ENCODE measurements around the gene DNPH1. TPM values are rescaled to one million over a fixed set of nuclear protein-coding genes. Genes with fewer than 3 reads are reported as not detected.

Gene DNPH1
- total RNA-seq, 1 donor from 2014 or later, result 52.3 TPM

DNA sequence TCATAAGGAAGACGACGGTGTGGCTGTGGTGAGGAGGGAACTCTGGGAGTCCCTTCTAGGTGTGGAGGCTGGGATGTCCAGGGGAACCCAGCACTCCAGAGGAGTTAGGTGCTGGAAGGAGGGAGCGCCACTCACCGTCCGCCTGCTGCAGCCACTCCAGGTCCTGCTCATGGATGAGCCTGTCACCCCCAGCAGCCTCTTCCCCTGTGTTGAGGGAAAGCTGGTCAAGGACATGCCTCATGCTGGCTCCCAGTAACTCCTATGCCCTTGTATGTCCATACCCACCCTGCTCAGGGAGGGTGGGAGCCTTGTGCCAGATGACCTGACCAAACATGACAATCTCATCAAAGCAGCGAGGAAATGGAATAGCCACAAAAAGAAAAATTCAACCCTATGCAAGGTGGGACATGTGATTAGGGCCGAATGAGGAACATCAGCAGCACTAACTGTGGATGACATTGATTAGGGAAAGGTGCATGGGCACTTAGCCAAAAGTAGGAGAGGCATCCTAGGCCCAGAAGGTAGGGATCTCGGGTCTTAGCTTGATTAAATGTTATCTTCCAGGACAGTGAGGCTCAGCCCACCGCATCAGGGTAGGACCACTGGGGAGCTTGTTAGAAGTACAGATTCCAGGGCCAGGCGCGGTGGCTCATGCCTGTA lies 3.0 kb downstream of the DNPH1 start:
- TF ChIP-seq, protein P1, sequence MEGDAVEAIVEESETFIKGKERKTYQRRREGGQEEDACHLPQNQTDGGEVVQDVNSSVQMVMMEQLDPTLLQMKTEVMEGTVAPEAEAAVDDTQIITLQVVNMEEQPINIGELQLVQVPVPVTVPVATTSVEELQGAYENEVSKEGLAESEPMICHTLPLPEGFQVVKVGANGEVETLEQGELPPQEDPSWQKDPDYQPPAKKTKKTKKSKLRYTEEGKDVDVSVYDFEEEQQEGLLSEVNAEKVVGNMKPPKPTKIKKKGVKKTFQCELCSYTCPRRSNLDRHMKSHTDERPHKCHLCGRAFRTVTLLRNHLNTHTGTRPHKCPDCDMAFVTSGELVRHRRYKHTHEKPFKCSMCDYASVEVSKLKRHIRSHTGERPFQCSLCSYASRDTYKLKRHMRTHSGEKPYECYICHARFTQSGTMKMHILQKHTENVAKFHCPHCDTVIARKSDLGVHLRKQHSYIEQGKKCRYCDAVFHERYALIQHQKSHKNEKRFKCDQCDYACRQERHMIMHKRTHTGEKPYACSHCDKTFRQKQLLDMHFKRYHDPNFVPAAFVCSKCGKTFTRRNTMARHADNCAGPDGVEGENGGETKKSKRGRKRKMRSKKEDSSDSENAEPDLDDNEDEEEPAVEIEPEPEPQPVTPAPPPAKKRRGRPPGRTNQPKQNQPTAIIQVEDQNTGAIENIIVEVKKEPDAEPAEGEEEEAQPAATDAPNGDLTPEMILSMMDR (conservative IDR thresholded peaks at IDR 0.05), result no peak
- H3K27me3 Mint-ChIP-seq, result peaks cover 3% of the 10 kb centered on the region
- H3K4me3 Mint-ChIP-seq, result no peak overlapping the region
- H3K36me3 Mint-ChIP-seq, result peaks cover 7% of the 10 kb centered on the region
- no peak overlapping the region for H3K27ac Mint-ChIP-seq
- no peak for DNase-seq (ENCODE audit: extremely low spot score, unreplicated experiment)
- no peaks in the 10 kb centered on the region for H3K9me3 Mint-ChIP-seq
- peaks cover 4% of the 10 kb centered on the region for H3K4me1 Mint-ChIP-seq (ENCODE audit: unreplicated experiment)

DNA sequence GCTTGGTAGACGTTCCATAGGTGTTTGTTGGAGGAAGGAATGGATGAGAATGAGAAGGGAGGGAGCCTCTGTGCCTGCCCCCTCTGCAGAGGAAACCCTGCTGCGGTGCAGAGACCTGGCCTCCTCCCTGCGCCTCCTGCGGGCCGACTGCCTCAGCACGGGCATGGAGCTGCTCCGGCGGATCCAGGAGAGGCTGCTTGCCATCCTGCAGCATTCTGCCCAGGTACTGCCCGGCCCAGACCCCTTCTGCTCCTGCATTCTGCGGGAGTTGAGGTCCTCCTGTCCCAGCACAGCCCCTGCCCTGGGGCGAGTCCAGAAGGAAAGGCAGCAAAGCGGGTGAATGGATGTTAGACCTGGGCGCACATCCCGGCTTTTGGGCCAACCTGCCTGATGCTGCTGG lies 6.1 kb downstream of the DNPH1 start:
- H3K27ac Mint-ChIP-seq, result peak overlapping the region; percentile 22
- no peaks in the 10 kb centered on the region for H3K9me3 Mint-ChIP-seq
- no peak for DNase-seq (ENCODE audit: extremely low spot score, unreplicated experiment)
- H3K4me3 Mint-ChIP-seq, result no peak overlapping the region
- peaks cover 7% of the 10 kb centered on the region for H3K36me3 Mint-ChIP-seq
- no peaks in the 10 kb centered on the region for H3K27me3 Mint-ChIP-seq
- H3K4me1 Mint-ChIP-seq (ENCODE audit: unreplicated experiment), result peaks cover 4% of the 10 kb centered on the region
- TF ChIP-seq, protein P1 (conservative IDR thresholded peaks at IDR 0.05), result no peak

GRCh38 chr6:43222418-43223059 lies 6.7 kb downstream of the DNPH1 start:
- no peak for DNase-seq (ENCODE audit: extremely low spot score, unreplicated experiment)
- Mint-ChIP-seq H3K4me3 (no peak overlapping the region), H3K27ac (peak overlapping the region; percentile 22), H3K9me3 (no peaks in the 10 kb centered on the region), H3K27me3 (no peaks in the 10 kb centered on the region), H3K36me3 (peaks cover 7% of the 10 kb centered on the region), H3K4me1 (ENCODE audit: unreplicated experiment) (peaks cover 4% of the 10 kb centered on the region)
- TF ChIP-seq, protein P1 (conservative IDR thresholded peaks at IDR 0.05), result no peak

DNA sequence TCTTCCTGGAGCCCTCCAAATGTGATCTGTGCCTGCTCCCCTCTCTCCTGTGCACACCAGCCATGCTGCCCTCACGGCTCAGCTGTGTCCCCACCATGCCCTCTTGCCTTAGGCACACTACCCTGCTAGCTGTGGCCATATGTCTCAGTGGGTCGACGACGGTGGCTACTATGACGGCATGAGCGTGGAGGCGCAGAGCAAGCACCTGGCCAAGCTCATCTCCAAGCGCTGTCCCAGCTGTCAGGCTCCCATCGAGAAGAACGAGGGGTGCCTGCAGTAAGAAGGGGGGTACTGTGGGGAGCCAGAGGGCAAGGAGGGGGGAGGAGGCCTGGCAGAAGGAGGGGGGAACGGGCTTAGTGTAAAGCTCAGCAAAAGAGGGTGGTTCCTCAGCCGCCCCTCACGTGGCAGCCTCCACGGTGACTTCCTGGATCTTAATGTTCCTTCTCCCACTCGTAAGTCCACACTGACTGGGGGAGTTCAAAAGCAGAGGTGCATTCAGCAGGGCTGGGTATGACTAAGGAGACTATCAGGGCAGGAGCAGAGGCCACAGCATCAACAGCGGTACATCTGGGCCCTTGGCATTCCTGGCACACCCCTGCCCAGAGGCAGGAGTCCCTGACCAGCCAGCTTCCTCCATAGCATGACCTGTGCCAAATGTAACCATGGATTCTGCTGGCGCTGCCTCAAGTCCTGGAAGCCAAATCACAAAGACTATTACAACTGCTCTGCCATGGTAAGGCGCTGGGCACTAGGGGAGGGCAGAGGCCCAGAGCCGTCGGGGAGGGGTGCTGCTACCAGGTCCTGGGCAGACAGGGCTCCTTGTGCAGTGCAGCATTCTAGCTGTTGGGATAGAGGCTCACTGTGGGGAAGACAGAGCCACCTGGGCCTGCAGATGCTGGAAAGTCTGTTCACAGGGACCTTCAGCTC lies 8.0 kb downstream of the DNPH1 start:
- DNase-seq (ENCODE audit: extremely low spot score, unreplicated experiment), result no peak
- no peaks in the 10 kb centered on the region for H3K27me3 Mint-ChIP-seq
- peaks cover 4% of the 10 kb centered on the region for H3K4me1 Mint-ChIP-seq (ENCODE audit: unreplicated experiment)
- H3K4me3 Mint-ChIP-seq, result no peak overlapping the region
- peaks cover 11% of the 10 kb centered on the region for H3K36me3 Mint-ChIP-seq
- H3K9me3 Mint-ChIP-seq, result no peaks in the 10 kb centered on the region
- TF ChIP-seq, protein P1 (conservative IDR thresholded peaks at IDR 0.05), result no peak
- no peak overlapping the region for H3K27ac Mint-ChIP-seq

GRCh38 chr6:43220439-43220951 lies 8.8 kb downstream of the DNPH1 start:
- H3K27me3 Mint-ChIP-seq, result no peaks in the 10 kb centered on the region
- no peak overlapping the region for H3K4me3 Mint-ChIP-seq
- TF ChIP-seq, protein P1 (conservative IDR thresholded peaks at IDR 0.05), result no peak
- peaks cover 12% of the 10 kb centered on the region for H3K36me3 Mint-ChIP-seq
- peaks cover 4% of the 10 kb centered on the region for H3K4me1 Mint-ChIP-seq (ENCODE audit: unreplicated experiment)
- H3K27ac Mint-ChIP-seq, result no peak overlapping the region
- no peaks in the 10 kb centered on the region for H3K9me3 Mint-ChIP-seq
- DNase-seq (ENCODE audit: extremely low spot score, unreplicated experiment), result no peak
